Panc1 (cell line): Measurements from ENCODE around the gene MAGI2. TPM values are rescaled to one million over a fixed set of nuclear protein-coding genes. Genes with fewer than 3 reads are reported as not detected.

Experiments
- ATAC-seq: fragments of 200-7000 bp; cut with Tn5 transposase; 2 replicates; pipeline ENCODE4 v1.9.1; 2020; ENCODE audit warnings: mild to moderate bottlenecking, moderate library complexity
- BruUV-seq: library from RNA; stranded (reverse); fragments of 400-500 nt; replicated peaks from 2 replicates; lab custom pipeline; 2021; lab: Mats Ljungman, UMichigan
- CTCF ChIA-PET: fragments of 300-600 bp; sonication (Branson Sonifier 250); formaldehyde crosslinking; loops from one replicate; lab custom pipeline; 2022; ENCODE audit warnings: antibody characterized with exemption; lab: Charles Lee
- POLR2A ChIA-PET: fragments of 300-600 bp; sonication (Branson Sonifier 250); formaldehyde crosslinking; loops from one replicate; lab custom pipeline; 2022; ENCODE audit warnings: antibody characterized with exemption; lab: Charles Lee
- DNase-seq: peaks from one replicate; pipeline ENCODE4 v3.0.0-alpha.2; 2010; ENCODE audit warnings: low read depth, low spot score
- H3K27ac ChIP-seq: 2 replicates; pipeline ENCODE4 v1.5.1; 2011; ENCODE audit warnings: mild to moderate bottlenecking, low read length, inconsistent platforms
- H3K27me3 ChIP-seq: fragments of 200-500 bp; sonication (Bioruptor generic); 2 replicates; pipeline ENCODE4 v1.6.0; 2014; ENCODE audit warnings: low read length, inconsistent platforms; ENCODE audit not compliant: control insufficient read depth, insufficient read depth
- H3K36me3 ChIP-seq: fragments of 200-500 bp; sonication (Bioruptor generic); 2 replicates; pipeline ENCODE4 v1.5.1; 2014; ENCODE audit warnings: inconsistent platforms, mild to moderate bottlenecking, low read length, moderate library complexity; ENCODE audit not compliant: control insufficient read depth, insufficient read depth
- H3K4me1 ChIP-seq: 2 replicates; pipeline ENCODE4 v1.5.1; 2011; ENCODE audit warnings: inconsistent platforms, mild to moderate bottlenecking, low read length, moderate library complexity; ENCODE audit not compliant: control insufficient read depth, insufficient read depth
- H3K4me3 ChIP-seq, 2 experiments: 2 replicates each; pipeline ENCODE4 v1.5.1; 2011 to 2012; ENCODE audit warnings: low read depth in 2 of 2, low read length in 2 of 2, mild to moderate bottlenecking in 2 of 2, inconsistent platforms in 1 of 2, moderate library complexity in 1 of 2
- H3K9me3 ChIP-seq: fragments of 200-500 bp; sonication (Bioruptor generic); 2 replicates; pipeline ENCODE4 v1.5.1; 2014; ENCODE audit warnings: low read depth, mild to moderate bottlenecking, inconsistent platforms, low read length, moderate library complexity; ENCODE audit not compliant: control insufficient read depth, insufficient read depth
- POLR2AphosphoS5 ChIP-seq: IDR thresholded peaks from 2 replicates; pipeline ENCODE4 v1.6.1; 2012; ENCODE audit warnings: mild to moderate bottlenecking, low read depth, low read length, moderate library complexity
- SIN3A ChIP-seq: IDR thresholded peaks from 2 replicates; pipeline ENCODE4 v1.6.1; 2012; ENCODE audit warnings: low read depth, mild to moderate bottlenecking, low read length, moderate library complexity, borderline replicate concordance; ENCODE audit not compliant: insufficient read depth
- TCF7L2 ChIP-seq: IDR thresholded peaks from 2 replicates; pipeline ENCODE4 v1.6.1; 2011; ENCODE audit warnings: mild to moderate bottlenecking, low read depth, low read length, inconsistent platforms
- in situ Hi-C: cut with HindIII; loops from 2 replicates; pipeline ENCODE4 v1.10.0; 2016; ENCODE audit warnings: low sequenced_read_pairs, low pct_unique_long_range_greater_than_20kb
- intact Hi-C: fragments of 100-400 bp; cut with micrococcal nuclease; formaldehyde crosslinking; loops from one replicate; pipeline ENCODE4 v1.10.0; 2022; ENCODE audit not compliant: unreplicated experiment
- total RNA-seq: library from RNA; stranded (reverse); gene quantifications from one replicate; pipeline ENCODE4 v1.2.1, GENCODE V29; 2021; ENCODE audit not compliant: unreplicated experiment
- TF ChIP-seq, protein P1 (sequence below): fragments of 450-650 bp; IDR thresholded peaks from 2 replicates; pipeline ENCODE4 v1.5.1; 2017; ENCODE audit warnings: mild to moderate bottlenecking
- TF ChIP-seq, protein P2 (sequence below), 2 experiments: IDR thresholded peaks; 2 replicates each; pipeline ENCODE4 v1.6.1; 2011 to 2012; ENCODE audit warnings: low read depth in 2 of 2, control low read depth in 1 of 2, low read length in 1 of 2, mild to moderate bottlenecking in 1 of 2, moderate library complexity in 1 of 2; ENCODE audit not compliant: insufficient read depth in 1 of 2

The MAGI2 gene
- total RNA-seq, 1 experiment from 2014 or later = 5.4 TPM

DNA sequence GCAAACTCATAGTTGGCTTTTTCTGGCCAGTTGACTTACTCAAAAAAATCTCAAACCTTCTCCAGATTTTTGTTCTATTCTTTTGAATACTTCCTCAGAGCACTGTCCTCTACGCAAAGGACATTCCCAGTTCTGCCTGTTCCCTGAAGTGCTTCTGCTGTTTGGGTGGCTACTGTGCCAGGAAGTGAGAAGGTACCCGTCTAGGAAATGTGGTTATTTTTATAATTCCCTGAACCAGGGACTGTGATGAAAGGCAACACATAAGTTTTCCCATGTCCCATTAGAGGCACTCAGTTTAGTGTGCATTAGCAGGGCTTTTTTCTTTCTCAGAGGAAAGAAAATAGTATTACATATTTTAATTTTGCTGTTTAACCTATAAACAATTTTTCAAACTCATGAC, 1284.6 kb downstream of the MAGI2 start:
- intact Hi-C loops = no loop called here
- H3K9me3 ChIP-seq = no peaks in the 10 kb centered on the region
- TF ChIP-seq, protein P1, sequence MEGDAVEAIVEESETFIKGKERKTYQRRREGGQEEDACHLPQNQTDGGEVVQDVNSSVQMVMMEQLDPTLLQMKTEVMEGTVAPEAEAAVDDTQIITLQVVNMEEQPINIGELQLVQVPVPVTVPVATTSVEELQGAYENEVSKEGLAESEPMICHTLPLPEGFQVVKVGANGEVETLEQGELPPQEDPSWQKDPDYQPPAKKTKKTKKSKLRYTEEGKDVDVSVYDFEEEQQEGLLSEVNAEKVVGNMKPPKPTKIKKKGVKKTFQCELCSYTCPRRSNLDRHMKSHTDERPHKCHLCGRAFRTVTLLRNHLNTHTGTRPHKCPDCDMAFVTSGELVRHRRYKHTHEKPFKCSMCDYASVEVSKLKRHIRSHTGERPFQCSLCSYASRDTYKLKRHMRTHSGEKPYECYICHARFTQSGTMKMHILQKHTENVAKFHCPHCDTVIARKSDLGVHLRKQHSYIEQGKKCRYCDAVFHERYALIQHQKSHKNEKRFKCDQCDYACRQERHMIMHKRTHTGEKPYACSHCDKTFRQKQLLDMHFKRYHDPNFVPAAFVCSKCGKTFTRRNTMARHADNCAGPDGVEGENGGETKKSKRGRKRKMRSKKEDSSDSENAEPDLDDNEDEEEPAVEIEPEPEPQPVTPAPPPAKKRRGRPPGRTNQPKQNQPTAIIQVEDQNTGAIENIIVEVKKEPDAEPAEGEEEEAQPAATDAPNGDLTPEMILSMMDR = no peak
- TF ChIP-seq TCF7L2 = no peak
- no peak for TF ChIP-seq SIN3A
- TF ChIP-seq, protein P2, sequence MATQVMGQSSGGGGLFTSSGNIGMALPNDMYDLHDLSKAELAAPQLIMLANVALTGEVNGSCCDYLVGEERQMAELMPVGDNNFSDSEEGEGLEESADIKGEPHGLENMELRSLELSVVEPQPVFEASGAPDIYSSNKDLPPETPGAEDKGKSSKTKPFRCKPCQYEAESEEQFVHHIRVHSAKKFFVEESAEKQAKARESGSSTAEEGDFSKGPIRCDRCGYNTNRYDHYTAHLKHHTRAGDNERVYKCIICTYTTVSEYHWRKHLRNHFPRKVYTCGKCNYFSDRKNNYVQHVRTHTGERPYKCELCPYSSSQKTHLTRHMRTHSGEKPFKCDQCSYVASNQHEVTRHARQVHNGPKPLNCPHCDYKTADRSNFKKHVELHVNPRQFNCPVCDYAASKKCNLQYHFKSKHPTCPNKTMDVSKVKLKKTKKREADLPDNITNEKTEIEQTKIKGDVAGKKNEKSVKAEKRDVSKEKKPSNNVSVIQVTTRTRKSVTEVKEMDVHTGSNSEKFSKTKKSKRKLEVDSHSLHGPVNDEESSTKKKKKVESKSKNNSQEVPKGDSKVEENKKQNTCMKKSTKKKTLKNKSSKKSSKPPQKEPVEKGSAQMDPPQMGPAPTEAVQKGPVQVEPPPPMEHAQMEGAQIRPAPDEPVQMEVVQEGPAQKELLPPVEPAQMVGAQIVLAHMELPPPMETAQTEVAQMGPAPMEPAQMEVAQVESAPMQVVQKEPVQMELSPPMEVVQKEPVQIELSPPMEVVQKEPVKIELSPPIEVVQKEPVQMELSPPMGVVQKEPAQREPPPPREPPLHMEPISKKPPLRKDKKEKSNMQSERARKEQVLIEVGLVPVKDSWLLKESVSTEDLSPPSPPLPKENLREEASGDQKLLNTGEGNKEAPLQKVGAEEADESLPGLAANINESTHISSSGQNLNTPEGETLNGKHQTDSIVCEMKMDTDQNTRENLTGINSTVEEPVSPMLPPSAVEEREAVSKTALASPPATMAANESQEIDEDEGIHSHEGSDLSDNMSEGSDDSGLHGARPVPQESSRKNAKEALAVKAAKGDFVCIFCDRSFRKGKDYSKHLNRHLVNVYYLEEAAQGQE (IDR thresholded peaks at IDR 0.05; ENCODE audit: insufficient read depth in 1 of 2, low read depth in 2 of 2, low read length in 1 of 2) = no peak
- no peak for TF ChIP-seq POLR2AphosphoS5
- no peak overlapping the region for H3K27ac ChIP-seq
- ATAC-seq (no peak), DNase-seq (no peak)
- ChIA-PET POLR2A (no interaction called here), CTCF (no interaction called here)
- H3K27me3 ChIP-seq = no peaks in the 10 kb centered on the region; the same call in 1 of the 2 replicates
- in situ Hi-C loops = no loop called here
- H3K4me3 ChIP-seq = no peak overlapping the region
- no peaks in the 10 kb centered on the region for H3K4me1 ChIP-seq
- H3K36me3 ChIP-seq = no peaks in the 10 kb centered on the region
- no TSS peak for BruUV-seq

DNA sequence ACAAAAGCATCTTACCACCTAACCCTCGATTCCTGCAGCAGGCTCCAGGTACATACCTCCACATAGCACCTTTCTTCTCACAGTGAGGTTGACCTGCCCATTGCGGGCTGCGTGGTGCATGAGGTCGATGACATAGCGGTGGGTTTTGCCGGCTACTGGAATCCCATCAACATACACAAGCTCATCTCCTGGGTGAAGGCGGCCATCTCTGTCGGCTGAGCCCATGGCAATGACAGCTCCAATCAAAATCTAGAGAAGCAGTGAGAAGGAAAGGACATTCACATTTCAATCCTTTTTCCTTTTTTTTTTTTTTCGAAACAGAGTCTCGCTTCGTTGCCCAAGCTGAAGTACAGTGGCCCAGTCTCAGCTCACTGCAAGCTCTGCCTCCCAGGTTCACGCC, 1285.6 kb downstream of the MAGI2 start:
- TF ChIP-seq POLR2AphosphoS5 (no peak), SIN3A (no peak), TCF7L2 (no peak)
- TF ChIP-seq, protein P1 = no peak
- TF ChIP-seq, protein P2 (IDR thresholded peaks at IDR 0.05; ENCODE audit: insufficient read depth in 1 of 2, low read depth in 2 of 2, low read length in 1 of 2) = no peak
- DNase-seq = no peak
- H3K4me3 ChIP-seq = no peak overlapping the region
- no TSS peak for BruUV-seq
- H3K4me1 ChIP-seq = no peaks in the 10 kb centered on the region
- intact Hi-C loops (no loop called here), in situ Hi-C loops (no loop called here)
- H3K9me3 ChIP-seq = no peaks in the 10 kb centered on the region
- no peaks in the 10 kb centered on the region; the same call in 1 of the 2 replicates for H3K27me3 ChIP-seq
- CTCF ChIA-PET = no interaction called here
- no peak overlapping the region for H3K27ac ChIP-seq
- no peak for ATAC-seq
- H3K36me3 ChIP-seq = no peaks in the 10 kb centered on the region
- POLR2A ChIA-PET = no interaction called here
